Mesendoderm (in vitro differentiated cells): ENCODE measurements around the gene EYS.

Experiments
- DNase-seq: peaks from one replicate; pipeline ENCODE4 v3.0.0; 2013
- H2AK5ac ChIP-seq: 2 replicates; pipeline ENCODE4 v1.6.1; 2013; ENCODE audit warnings: low read length, inconsistent platforms
- H2BK120ac ChIP-seq: 2 replicates; pipeline ENCODE4 v1.6.1; 2013; ENCODE audit warnings: low read depth, mild to moderate bottlenecking, low read length, moderate library complexity, mixed read lengths
- H2BK15ac ChIP-seq: replicated peaks from 2 replicates; pipeline ENCODE4 v1.6.1; 2013; ENCODE audit warnings: low read depth, mild to moderate bottlenecking, moderate library complexity
- H2BK5ac ChIP-seq: 2 replicates; pipeline ENCODE4 v1.6.1; 2013; ENCODE audit warnings: low read length, inconsistent platforms
- H3K18ac ChIP-seq: 2 replicates; pipeline ENCODE4 v1.6.1; 2013; ENCODE audit warnings: mild to moderate bottlenecking, low read length, mixed read lengths
- H3K23ac ChIP-seq: one replicate; pipeline ENCODE4 v1.6.1; 2013; ENCODE audit warnings: low read length
- H3K27ac ChIP-seq: 2 replicates; pipeline ENCODE4 v1.5.1; 2013; ENCODE audit warnings: low read depth, mild to moderate bottlenecking, inconsistent platforms, low read length, moderate library complexity
- H3K27me3 ChIP-seq: 2 replicates; pipeline ENCODE4 v1.6.1; 2013; ENCODE audit warnings: low read length, control low read depth, mild to moderate bottlenecking, inconsistent platforms; ENCODE audit not compliant: insufficient read depth, poor library complexity
- H3K36me3 ChIP-seq: 2 replicates; pipeline ENCODE4 v1.6.1; 2013; ENCODE audit warnings: low read length, inconsistent platforms; ENCODE audit not compliant: control insufficient read depth, insufficient read depth
- H3K4ac ChIP-seq: one replicate; pipeline ENCODE4 v1.6.1; 2013; ENCODE audit warnings: low read depth, mild to moderate bottlenecking, low read length, moderate library complexity
- H3K4me1 ChIP-seq: 2 replicates; pipeline ENCODE4 v1.6.1; 2013; ENCODE audit warnings: low read depth, low read length, inconsistent platforms; ENCODE audit not compliant: control insufficient read depth
- H3K4me2 ChIP-seq: 2 replicates; pipeline ENCODE4 v1.6.1; 2013; ENCODE audit warnings: low read length
- H3K4me3 ChIP-seq: 2 replicates; pipeline ENCODE4 v1.5.1; 2013; ENCODE audit warnings: mild to moderate bottlenecking, low read length
- H3K56ac ChIP-seq: one replicate; pipeline ENCODE4 v1.6.1; 2013; ENCODE audit warnings: low read length
- H3K79me1 ChIP-seq: 2 replicates; pipeline ENCODE4 v1.6.1; 2013; ENCODE audit warnings: low read length, inconsistent platforms
- H3K79me2 ChIP-seq: 2 replicates; pipeline ENCODE4 v1.6.1; 2013; ENCODE audit warnings: mild to moderate bottlenecking, low read length; ENCODE audit not compliant: control insufficient read depth, insufficient read depth
- H3K9ac ChIP-seq: 2 replicates; pipeline ENCODE4 v1.6.1; 2013; ENCODE audit warnings: low read length, inconsistent platforms
- H4K5ac ChIP-seq: one replicate; pipeline ENCODE4 v1.6.1; 2013; ENCODE audit warnings: low read length
- H4K8ac ChIP-seq: one replicate; pipeline ENCODE4 v1.6.1; 2013; ENCODE audit warnings: low read depth, mild to moderate bottlenecking, control low read depth, low read length, moderate library complexity
- WGBS: extraction: QIAGEN DNeasy Blood & Tissue Kit; methylation state at CpG from one replicate; pipeline ENCODE4 v1.1.7; 2013; ENCODE audit warnings: low lambda C conversion rate, missing lambda C conversion rate; ENCODE audit not compliant: insufficient coverage; ENCODE audit errors: extremely low coverage; 5-methylcytosine and 5-hydroxymethylcytosine counted together

EYS gene

GRCh38 chr6:64872633-64873032 is 834.4 kb downstream of the EYS start:
- H3K18ac ChIP-seq: no peak overlapping the region
- no peaks in the 10 kb centered on the region for H3K27me3 ChIP-seq
- H2BK120ac ChIP-seq: no peak overlapping the region
- no peaks in the 10 kb centered on the region for H3K36me3 ChIP-seq
- no peak overlapping the region for H3K27ac ChIP-seq
- H2AK5ac ChIP-seq: no peak overlapping the region
- H3K23ac ChIP-seq: no peak overlapping the region
- H3K79me1 ChIP-seq: no peaks in the 10 kb centered on the region
- no peak for DNase-seq
- no peaks in the 10 kb centered on the region for H3K79me2 ChIP-seq
- no peak overlapping the region for H3K4me2 ChIP-seq
- H3K4ac ChIP-seq: no peak overlapping the region
- no peak overlapping the region for H2BK15ac ChIP-seq
- H4K5ac ChIP-seq: no peak overlapping the region
- no peak overlapping the region for H3K4me3 ChIP-seq
- H4K8ac ChIP-seq: no peak overlapping the region
- no peak overlapping the region for H2BK5ac ChIP-seq
- H3K9ac ChIP-seq: no peak overlapping the region
- no peak overlapping the region for H3K56ac ChIP-seq
- H3K4me1 ChIP-seq: no peaks in the 10 kb centered on the region

GRCh38 chr6:64861039-64861651 is 845.9 kb downstream of the EYS start:
- Histone ChIP-seq H3K18ac (no peak overlapping the region), H3K4ac (no peak overlapping the region), H3K79me1 (no peaks in the 10 kb centered on the region), H4K8ac (no peak overlapping the region), H3K56ac (no peak overlapping the region), H2AK5ac (no peak overlapping the region), H3K36me3 (no peaks in the 10 kb centered on the region), H2BK5ac (no peak overlapping the region), H3K4me1 (no peaks in the 10 kb centered on the region), H3K4me3 (no peak overlapping the region), H3K27me3 (no peaks in the 10 kb centered on the region), H2BK120ac (no peak overlapping the region), H2BK15ac (no peak overlapping the region), H3K4me2 (no peak overlapping the region), H3K23ac (no peak overlapping the region), H3K79me2 (no peaks in the 10 kb centered on the region), H3K9ac (no peak overlapping the region), H4K5ac (no peak overlapping the region), H3K27ac (no peak overlapping the region)
- WGBS: no CpG with 5 or more reads among the region's 6 CpGs
- DNase-seq: no peak

GRCh38 chr6:64860203-64860602 is 846.8 kb downstream of the EYS start:
- DNase-seq: no peak
- no CpG with 5 or more reads among the region's 2 CpGs for WGBS
- no peak overlapping the region for H3K23ac ChIP-seq

GRCh38 chr6:64850121-64850520 is 856.9 kb downstream of the EYS start:
- Histone ChIP-seq H3K27ac (no peak overlapping the region), H3K56ac (no peak overlapping the region), H4K5ac (no peak overlapping the region), H3K4me2 (no peak overlapping the region), H3K9ac (no peak overlapping the region), H3K23ac (no peak overlapping the region), H3K79me2 (no peaks in the 10 kb centered on the region), H2BK120ac (no peak overlapping the region), H3K27me3 (no peaks in the 10 kb centered on the region), H3K36me3 (no peaks in the 10 kb centered on the region), H3K79me1 (no peaks in the 10 kb centered on the region), H3K18ac (no peak overlapping the region), H3K4me1 (no peaks in the 10 kb centered on the region), H4K8ac (no peak overlapping the region), H2BK15ac (no peak overlapping the region), H2AK5ac (no peak overlapping the region), H3K4ac (no peak overlapping the region), H3K4me3 (no peak overlapping the region), H2BK5ac (no peak overlapping the region)
- WGBS: no CpG with 5 or more reads among the region's 1 CpG
- no peak for DNase-seq

More at GRCh38 chr6:64860203-64860602, 846.8 kb downstream of the EYS start:
- H3K56ac ChIP-seq: no peak overlapping the region
- H3K4me1 ChIP-seq: no peaks in the 10 kb centered on the region
- no peak overlapping the region for H3K4me2 ChIP-seq
- H3K9ac ChIP-seq: no peak overlapping the region
- H4K5ac ChIP-seq: no peak overlapping the region
- H3K36me3 ChIP-seq: no peaks in the 10 kb centered on the region
- H4K8ac ChIP-seq: no peak overlapping the region
- H3K27ac ChIP-seq: no peak overlapping the region
- H2BK15ac ChIP-seq: no peak overlapping the region
- no peak overlapping the region for H2AK5ac ChIP-seq
- H3K79me1 ChIP-seq: no peaks in the 10 kb centered on the region
- H3K79me2 ChIP-seq: no peaks in the 10 kb centered on the region
- H3K27me3 ChIP-seq: no peaks in the 10 kb centered on the region
- H3K4ac ChIP-seq: no peak overlapping the region
- no peak overlapping the region for H2BK5ac ChIP-seq
- H3K18ac ChIP-seq: no peak overlapping the region
- H3K4me3 ChIP-seq: no peak overlapping the region
- H2BK120ac ChIP-seq: no peak overlapping the region

GRCh38 chr6:64848467-64848866 is 858.6 kb downstream of the EYS start:
- H3K56ac ChIP-seq: no peak overlapping the region
- no peak overlapping the region for H2BK5ac ChIP-seq
- H3K27ac ChIP-seq: no peak overlapping the region
- no peaks in the 10 kb centered on the region for H3K79me1 ChIP-seq
- no peak overlapping the region for H3K4me3 ChIP-seq
- no peak overlapping the region for H2AK5ac ChIP-seq
- H4K8ac ChIP-seq: no peak overlapping the region
- no peaks in the 10 kb centered on the region for H3K79me2 ChIP-seq
- H2BK15ac ChIP-seq: no peak overlapping the region
- no peak overlapping the region for H3K4me2 ChIP-seq
- no peak overlapping the region for H3K9ac ChIP-seq
- H2BK120ac ChIP-seq: no peak overlapping the region
- H3K27me3 ChIP-seq: no peaks in the 10 kb centered on the region
- H3K36me3 ChIP-seq: no peaks in the 10 kb centered on the region
- DNase-seq: no peak
- no peak overlapping the region for H3K18ac ChIP-seq
- no peak overlapping the region for H4K5ac ChIP-seq
- no peak overlapping the region for H3K23ac ChIP-seq
- no peak overlapping the region for H3K4ac ChIP-seq
- no peaks in the 10 kb centered on the region for H3K4me1 ChIP-seq
- WGBS: no CpG with 5 or more reads among the region's 4 CpGs

- H3K27me3 ChIP-seq: no peaks in the 10 kb centered on the region
- no peak for DNase-seq
- H3K23ac ChIP-seq: no peak overlapping the region
- no CpG with 5 or more reads among the region's 1 CpG for WGBS
- H3K4me1 ChIP-seq: no peaks in the 10 kb centered on the region
- H4K8ac ChIP-seq: no peak overlapping the region
- H3K36me3 ChIP-seq: no peaks in the 10 kb centered on the region
- no peak overlapping the region for H2BK15ac ChIP-seq
- H2BK120ac ChIP-seq: no peak overlapping the region
- H4K5ac ChIP-seq: no peak overlapping the region
- no peak overlapping the region for H3K4me3 ChIP-seq
- H3K4me2 ChIP-seq: no peak overlapping the region
- H3K18ac ChIP-seq: no peak overlapping the region
- no peak overlapping the region for H2BK5ac ChIP-seq
- no peaks in the 10 kb centered on the region for H3K79me2 ChIP-seq
- H3K79me1 ChIP-seq: no peaks in the 10 kb centered on the region
- H3K4ac ChIP-seq: no peak overlapping the region
- H2AK5ac ChIP-seq: no peak overlapping the region
- no peak overlapping the region for H3K9ac ChIP-seq
- H3K27ac ChIP-seq: no peak overlapping the region
- H3K56ac ChIP-seq: no peak overlapping the region
Observed at GRCh38 chr6:64847396-64847795, 859.6 kb downstream of the EYS start.
